Activated B cell treated with CpG ODN at 0.5 μM for 24 hours (primary cell): ENCODE data around the gene NDUFS2. TPM values are rescaled to one million over a fixed set of nuclear protein-coding genes. Genes with fewer than 3 reads are reported as not detected.

ENCODE experiments used
- ATAC-seq: fragments of 200-7000 bp; cut with Tn5 transposase; one replicate; pipeline ENCODE4 v1.10.0; 2021; ENCODE audit warnings: low read depth, mild to moderate bottlenecking, moderate library complexity
- CTCF ChIA-PET: fragments of 350-600 bp; sonication (Branson Sonifier 250); formaldehyde crosslinking; loops from one replicate; lab custom pipeline; 2021; ENCODE audit warnings: antibody characterized with exemption; lab: Charles Lee
- POLR2A ChIA-PET: fragments of 350-600 bp; sonication (Branson Sonifier 250); formaldehyde crosslinking; loops from one replicate; lab custom pipeline; 2021; ENCODE audit warnings: antibody characterized with exemption; lab: Charles Lee
- DNase-seq: peaks from one replicate; pipeline ENCODE4 v3.0.0; 2022
- H3K27ac Mint-ChIP-seq: one replicate; pipeline ENCODE4 v1.8.0; 2020; ENCODE audit warnings: mixed read lengths
- H3K27me3 Mint-ChIP-seq: one replicate; pipeline ENCODE4 v1.8.0; 2021; ENCODE audit warnings: mixed read lengths
- H3K36me3 Mint-ChIP-seq: one replicate; pipeline ENCODE4 v1.8.0; 2021; ENCODE audit warnings: low read depth, mixed read lengths
- H3K4me1 Mint-ChIP-seq: one replicate; pipeline ENCODE4 v1.8.0; 2021; ENCODE audit warnings: mixed read lengths
- H3K4me3 Mint-ChIP-seq: one replicate; pipeline ENCODE4 v1.8.0; 2020; ENCODE audit warnings: mild to moderate bottlenecking, mixed read lengths
- H3K9me3 Mint-ChIP-seq: one replicate; pipeline ENCODE4 v1.8.0; 2020; ENCODE audit warnings: mixed read lengths
- CTCF ChIP-seq: fragments of 200-600 bp; IDR thresholded peaks from one replicate; pipeline ENCODE4 v1.8.0; 2022; ENCODE audit warnings: antibody characterized with exemption, mild to moderate bottlenecking
- intact Hi-C: fragments of 100-400 bp; cut with micrococcal nuclease; formaldehyde crosslinking; loops from one replicate; pipeline ENCODE4 v1.15.1; 2024
- total RNA-seq: library from RNA; stranded (reverse); gene quantifications from 2 replicates; pipeline ENCODE4 v1.2.3, GENCODE V29; 2022

NDUFS2 gene
- total RNA-seq, 1 donor from 2014 or later, result 73.9 TPM

GRCh38 chr1:161185732-161186311, 16.3 kb upstream of the NDUFS2 start:
- ChIA-PET POLR2A (interaction anchor here (0.7 to 2.9 kb wide), 16 partner anchors 9 to 608 kb away, joined by 3 to 40 read pairs (median 4); partner anchors contain the start of genes B4GALT3, DEDD, KLHDC9 and NDUFS2), CTCF (interaction anchor here (1.0 to 2.4 kb wide), 5 partner anchors 8 to 196 kb away, joined by 4 to 11 read pairs (median 5); partner anchors contain the start of genes B4GALT3, PPOX and TOMM40L)
- DNase-seq (peak; percentile 34), ATAC-seq (peak; percentile 65)
- H3K9me3 Mint-ChIP-seq, result no peaks in the 10 kb centered on the region
- intact Hi-C loops, result loop anchor here (1.0 to 2.0 kb wide), 5 partner anchors 9 to 39 kb away; partner anchors contain the start of genes B4GALT3, NDUFS2 and PPOX
- H3K36me3 Mint-ChIP-seq, result no peaks in the 10 kb centered on the region
- H3K27ac Mint-ChIP-seq, result peak overlapping the region; percentile 93
- no peaks in the 10 kb centered on the region for H3K27me3 Mint-ChIP-seq
- H3K4me1 Mint-ChIP-seq, result peaks cover 80% of the 10 kb centered on the region
- peak overlapping the region; percentile 77 for H3K4me3 Mint-ChIP-seq
- TF ChIP-seq CTCF, result no peak

GRCh38 chr1:161187311-161187710, 14.9 kb upstream of the NDUFS2 start:
- H3K4me3 Mint-ChIP-seq, result peak overlapping the region; percentile 38
- POLR2A ChIA-PET, result interaction anchor here (0.6 to 2.9 kb wide), 4 partner anchors 8 to 513 kb away, joined by 9 to 21 read pairs (median 13); partner anchors contain the start of genes B4GALT3 and PPOX
- peak overlapping the region; percentile 93 for H3K27ac Mint-ChIP-seq
- no peaks in the 10 kb centered on the region for H3K36me3 Mint-ChIP-seq
- H3K9me3 Mint-ChIP-seq, result no peaks in the 10 kb centered on the region
- DNase-seq (no peak), ATAC-seq (no peak)
- CTCF ChIA-PET, result interaction anchor here (1.6 to 2.4 kb wide), 2 partner anchors 22 to 38 kb away, joined by 6 to 11 read pairs; partner anchors contain the start of genes PPOX and TOMM40L
- intact Hi-C loops, result no loop called here
- H3K27me3 Mint-ChIP-seq, result no peaks in the 10 kb centered on the region
- no peak for TF ChIP-seq CTCF
- H3K4me1 Mint-ChIP-seq, result peaks cover 71% of the 10 kb centered on the region

- Mint-ChIP-seq H3K36me3 (no peaks in the 10 kb centered on the region), H3K4me3 (no peak overlapping the region), H3K27me3 (no peaks in the 10 kb centered on the region), H3K27ac (peak overlapping the region; percentile 77), H3K9me3 (no peaks in the 10 kb centered on the region), H3K4me1 (peaks cover 73% of the 10 kb centered on the region)
- POLR2A ChIA-PET, result interaction anchor here (0.6 to 0.8 kb wide), 3 partner anchors 11 to 542 kb away, joined by 3 to 6 read pairs (median 3); partner anchors contain the start of genes B4GALT3 and PPOX
- intact Hi-C loops, result no loop called here
- DNase-seq (no peak), ATAC-seq (no peak)
- TF ChIP-seq CTCF, result no peak
- CTCF ChIA-PET, result no interaction called here
Observed at GRCh38 chr1:161188381-161188780, 13.8 kb upstream of the NDUFS2 start.

- ATAC-seq (no peak), DNase-seq (no peak)
- Mint-ChIP-seq H3K4me1 (peaks cover 70% of the 10 kb centered on the region), H3K27ac (peak overlapping the region; percentile 76), H3K9me3 (no peaks in the 10 kb centered on the region), H3K27me3 (no peaks in the 10 kb centered on the region), H3K4me3 (no peak overlapping the region), H3K36me3 (no peaks in the 10 kb centered on the region)
- ChIA-PET POLR2A (no interaction called here), CTCF (no interaction called here)
- intact Hi-C loops, result no loop called here
- no peak for TF ChIP-seq CTCF
Observed at GRCh38 chr1:161189036-161189435, 13.1 kb upstream of the NDUFS2 start.

- no peak overlapping the region for H3K27ac Mint-ChIP-seq
- H3K27me3 Mint-ChIP-seq, result no peaks in the 10 kb centered on the region
- no peak for DNase-seq
- ChIA-PET CTCF (interaction anchor here (0.7 to 5.0 kb wide), 10 partner anchors 10 to 198 kb away, joined by 3 to 40 read pairs (median 6); partner anchors contain the start of genes CFAP126, FCER1G, PCP4L1 and PPOX), POLR2A (interaction anchor here (0.5 to 3.3 kb wide), 4 partner anchors 9 to 17 kb away, joined by 3 to 23 read pairs (median 7); partner anchors contain the start of genes B4GALT3 and NDUFS2)
- H3K4me1 Mint-ChIP-seq, result peaks cover 68% of the 10 kb centered on the region
- no peak for TF ChIP-seq CTCF
- H3K9me3 Mint-ChIP-seq, result no peaks in the 10 kb centered on the region
- intact Hi-C loops, result loop anchor here (5.0 kb wide), 1 partner anchor 101 kb away; no protein-coding TSS in a partner anchor
- H3K4me3 Mint-ChIP-seq, result no peak overlapping the region
- ATAC-seq, result no peak
- no peaks in the 10 kb centered on the region for H3K36me3 Mint-ChIP-seq
Observed at GRCh38 chr1:161190962-161191521, 11.1 kb upstream of the NDUFS2 start.
